Peyer's patch (tissue), 4 donors: ENCODE results near the gene KCNMA1. TPM values are rescaled to one million over a fixed set of nuclear protein-coding genes. Genes with fewer than 3 reads are reported as not detected.

Experiments used
- DNase-seq, 3 donors: peaks; one replicate each; pipeline ENCODE4 v3.0.0-alpha.2; 2017 to 2019
- H3K27ac ChIP-seq, 4 donors: fragments of 200-600 bp; sonication (generic); one replicate each; pipeline ENCODE4 v1.5.1; 2016 to 2019
- H3K27me3 ChIP-seq, 2 donors: fragments of 200-600 bp; sonication (generic); one replicate each; pipeline ENCODE4 v1.5.1; 2019
- H3K36me3 ChIP-seq, 3 donors: fragments of 200-600 bp; sonication (generic); one replicate each; pipeline ENCODE4 v1.5.1; 2016 to 2019
- H3K4me1 ChIP-seq, 4 donors: fragments of 200-600 bp; sonication (generic); one replicate each; pipeline ENCODE4 v1.5.1; 2016 to 2019
- H3K4me3 ChIP-seq, 4 donors: fragments of 200-600 bp; sonication (generic); 1 replicate in 3 of 4; 2 replicates in 1 of 4; pipeline ENCODE4 v1.5.1; 2016 to 2019; ENCODE audit warnings: mild to moderate bottlenecking in 1 of 4
- H3K9me3 ChIP-seq, 4 donors: fragments of 200-600 bp; sonication (generic); one replicate each; pipeline ENCODE4 v1.5.1; 2016 to 2019; ENCODE audit warnings: mild to moderate bottlenecking in 1 of 4
- CTCF ChIP-seq, 6 experiments: fragments of 450-650 bp in 4 of 6; fragments of 200-600 bp in 2 of 6; sonication (generic) in 1 of 6; IDR thresholded peaks; one replicate each; pipeline ENCODE4 v1.5.1; 2017 to 2019; ENCODE audit warnings: antibody characterized with exemption in 6 of 6, mild to moderate bottlenecking in 3 of 6, moderate library complexity in 1 of 6
- POLR2A ChIP-seq, 2 donors: fragments of 450-650 bp; IDR thresholded peaks; one replicate each; pipeline ENCODE4 v1.5.1; 2017; ENCODE audit warnings: antibody characterized with exemption in 2 of 2, mild to moderate bottlenecking in 2 of 2, moderate library complexity in 2 of 2
- total RNA-seq, 4 donors: library from RNA; depleted of rRNA; stranded (reverse); fragments of >200 nt; gene quantifications; one replicate each; pipeline ENCODE4 v1.1.0, GENCODE V29; 2016

The KCNMA1 gene
- total RNA-seq, 4 donors from 2014 or later = 17.8 to 29.1 (median 23.9) TPM

- DNase-seq = no peak
- Histone ChIP-seq H3K4me1 (no peaks in the 10 kb centered on the region), H3K36me3 (no peaks in the 10 kb centered on the region), H3K4me3 (no peak overlapping the region), H3K27me3 (no peaks in the 10 kb centered on the region), H3K27ac (no peak overlapping the region), H3K9me3 (no peaks in the 10 kb centered on the region)
- TF ChIP-seq POLR2A (IDR thresholded peaks at IDR 0.05) (no peak), CTCF (IDR thresholded peaks at IDR 0.05) (no peak)
Measured at GRCh38 chr10:77505431-77506334, 131.9 kb downstream of the KCNMA1 start.

DNA sequence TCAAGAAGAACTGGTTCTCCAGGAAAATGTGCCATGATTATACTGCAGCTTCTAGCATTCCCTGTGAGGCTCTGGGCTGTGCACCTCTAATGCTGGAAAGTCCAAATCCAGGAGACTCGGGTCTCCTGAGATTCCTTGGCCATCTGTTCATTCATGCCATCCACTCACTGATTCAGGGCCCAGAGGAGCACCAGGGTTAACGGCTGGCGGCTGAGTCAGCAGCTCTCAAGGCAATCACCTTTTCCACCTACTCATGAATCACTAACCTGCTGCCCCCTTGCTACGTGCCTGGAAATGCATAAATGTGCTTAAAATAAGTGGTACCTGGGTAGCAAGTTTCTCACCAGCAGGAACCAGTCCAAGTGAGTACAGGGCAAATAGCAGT, 132.7 kb downstream of the KCNMA1 start:
- no peaks in the 10 kb centered on the region for H3K36me3 ChIP-seq
- H3K27ac ChIP-seq = no peak overlapping the region
- no peak overlapping the region for H3K4me3 ChIP-seq
- H3K9me3 ChIP-seq = no peaks in the 10 kb centered on the region
- DNase-seq = no peak
- TF ChIP-seq CTCF (IDR thresholded peaks at IDR 0.05) (no peak), POLR2A (IDR thresholded peaks at IDR 0.05) (no peak)
- H3K4me1 ChIP-seq = no peaks in the 10 kb centered on the region
- no peaks in the 10 kb centered on the region for H3K27me3 ChIP-seq

DNA sequence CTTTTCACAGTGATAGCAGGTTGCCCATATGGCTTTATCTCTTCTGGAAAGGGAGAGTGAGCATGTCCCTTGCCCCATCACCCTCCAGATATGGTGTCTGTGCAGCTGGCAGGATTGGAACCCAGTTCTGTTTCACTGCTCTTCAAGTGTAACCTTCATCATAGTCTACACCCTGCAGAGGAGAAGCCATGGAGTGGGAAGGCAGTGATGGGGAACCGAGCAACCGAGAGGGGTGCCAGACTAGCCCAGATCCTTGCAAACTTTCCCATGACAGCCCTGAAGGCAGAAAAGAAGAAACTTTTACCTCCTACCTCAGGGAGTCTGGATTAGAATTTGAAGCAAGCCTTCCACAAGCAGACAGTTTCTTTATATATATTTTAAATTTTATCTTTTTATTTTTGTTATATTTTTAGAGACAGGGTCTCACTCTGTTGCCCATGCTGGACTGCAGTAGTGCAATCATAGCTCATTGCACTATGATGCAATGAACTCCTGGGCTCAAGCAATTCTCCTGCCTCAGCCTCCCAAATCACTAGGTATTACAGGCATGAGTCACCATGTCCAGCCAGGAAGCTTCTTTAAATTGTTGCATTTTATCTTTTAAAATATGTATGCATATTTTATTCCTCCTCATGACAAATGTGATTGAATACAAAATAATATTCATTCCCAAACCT, 133.3 kb downstream of the KCNMA1 start:
- H3K27me3 ChIP-seq = no peaks in the 10 kb centered on the region
- no peak overlapping the region for H3K27ac ChIP-seq

GRCh38 chr10:77501846-77502261, 135.8 kb downstream of the KCNMA1 start:
- Histone ChIP-seq H3K4me1 (peaks cover 0 to 10% (median 0%) of the 10 kb centered on the region in 4 donors), H3K27me3 (no peaks in the 10 kb centered on the region), H3K9me3 (no peaks in the 10 kb centered on the region), H3K36me3 (no peaks in the 10 kb centered on the region), H3K4me3 (no peak overlapping the region), H3K27ac (no peak overlapping the region)
- DNase-seq = no peak
- TF ChIP-seq POLR2A (IDR thresholded peaks at IDR 0.05) (no peak), CTCF (IDR thresholded peaks at IDR 0.05) (no peak)

More for the DNA sequence above, 133.3 kb downstream of the KCNMA1 start:
- Histone ChIP-seq H3K4me3 (no peak overlapping the region), H3K4me1 (no peaks in the 10 kb centered on the region), H3K36me3 (no peaks in the 10 kb centered on the region), H3K9me3 (no peaks in the 10 kb centered on the region)
- TF ChIP-seq POLR2A (IDR thresholded peaks at IDR 0.05) = no peak
- TF ChIP-seq CTCF (IDR thresholded peaks at IDR 0.05) = no peak
- no peak for DNase-seq

DNA sequence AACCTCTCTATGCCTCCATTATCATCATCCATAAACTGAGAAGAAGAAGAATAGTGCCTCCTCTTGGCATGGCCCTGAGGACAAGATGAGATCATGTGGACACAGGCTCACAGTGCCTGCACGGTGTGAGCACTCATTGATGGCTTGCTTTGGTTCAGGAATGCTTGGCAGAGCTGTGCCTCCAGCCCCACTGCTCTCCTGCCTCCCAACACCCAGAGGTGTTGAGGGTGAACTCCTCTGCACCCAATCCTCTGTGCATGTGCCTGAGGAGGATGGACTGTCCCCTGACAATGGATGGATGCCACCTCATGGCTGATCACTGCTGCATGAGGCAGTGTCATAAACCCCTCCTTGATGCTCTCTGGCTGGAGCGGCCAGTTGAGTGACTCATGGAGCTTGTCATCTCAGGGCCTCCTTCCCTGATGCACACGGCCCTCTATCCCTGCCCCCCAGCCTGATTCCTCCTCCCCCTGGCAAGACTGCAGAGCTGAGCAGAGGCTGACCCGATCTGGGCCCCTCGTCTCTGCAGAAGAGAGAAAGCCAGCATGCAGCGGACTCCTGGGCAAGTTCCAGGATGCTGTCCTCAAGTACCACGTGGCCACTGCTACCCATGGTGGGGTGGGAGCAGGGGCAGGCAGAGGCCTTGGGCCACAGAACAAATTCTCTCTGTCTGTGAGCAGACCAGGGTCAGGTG, 136.3 kb downstream of the KCNMA1 start:
- Histone ChIP-seq H3K4me3 (no peak overlapping the region), H3K4me1 (peaks cover 0 to 10% (median 0%) of the 10 kb centered on the region in 4 donors), H3K27ac (no peak overlapping the region), H3K36me3 (no peaks in the 10 kb centered on the region), H3K27me3 (no peaks in the 10 kb centered on the region), H3K9me3 (no peaks in the 10 kb centered on the region)
- no peak for DNase-seq
- TF ChIP-seq CTCF (IDR thresholded peaks at IDR 0.05) (no peak), POLR2A (IDR thresholded peaks at IDR 0.05) (no peak)
